ENCODE measurements around the gene HDAC6. TPM values are rescaled to one million over a fixed set of nuclear protein-coding genes. Genes with fewer than 3 reads are reported as not detected.

Gene HDAC6
- total and polyA plus RNA-seq, 4 donors = 39.7 to 90.8 (median 78.4) TPM

DNA sequence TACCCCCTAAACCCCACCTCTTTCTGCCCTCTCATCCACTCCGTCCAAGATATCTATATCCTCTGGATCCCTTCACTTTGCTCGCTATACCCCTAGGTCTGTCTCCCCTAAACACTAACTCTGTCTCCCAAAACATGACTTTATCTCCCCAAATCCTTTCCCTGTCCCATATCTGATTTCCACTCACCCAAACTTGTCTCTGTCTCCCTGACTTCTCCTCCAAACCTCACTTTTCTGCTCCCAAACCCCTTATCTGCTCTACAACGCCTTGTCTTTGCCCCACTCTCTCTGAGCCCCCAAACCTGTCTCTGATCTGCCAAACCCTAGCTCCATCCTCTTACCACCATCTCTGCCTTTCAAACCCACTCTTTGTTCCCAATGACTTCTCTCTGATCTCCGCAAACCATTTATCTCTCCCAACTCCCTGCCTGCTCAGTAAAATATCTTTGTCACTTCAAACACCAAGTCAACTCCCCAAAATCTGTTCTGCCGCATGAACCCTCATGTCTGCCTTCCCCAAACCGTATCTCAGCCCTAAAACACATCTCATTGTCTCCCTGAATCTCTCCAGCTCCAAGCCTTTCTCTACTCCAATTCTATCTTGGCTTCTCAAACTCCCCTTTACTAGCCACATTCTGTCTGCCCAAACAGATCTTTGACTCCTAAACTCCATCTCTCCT lies 14.9 kb upstream of the HDAC6 start:
- Histone ChIP-seq H3K27ac (ENCODE audit: low read depth in 1 of 2, low read length in 1 of 2) (no peak overlapping the region), H3K4me3 (no peak overlapping the region), H3K4me1 (ENCODE audit: control insufficient read depth in 5 of 5, insufficient read depth in 5 of 5, low read length in 5 of 5) (no peaks in the 10 kb centered on the region), H3K9ac (ENCODE audit: insufficient read depth in 1 of 2, low read length in 2 of 2) (no peak overlapping the region), H3K27me3 (ENCODE audit: control insufficient read depth in 3 of 3, insufficient read depth in 3 of 3, low read length in 2 of 3) (no peaks in the 10 kb centered on the region), H3K9me3 (ENCODE audit: control insufficient read depth in 4 of 4, insufficient read depth in 3 of 4, low read length in 3 of 4) (peaks cover 0 to 3% (median 0%) of the 10 kb centered on the region in 4 donors), H3K36me3 (ENCODE audit: control insufficient read depth in 4 of 4, insufficient read depth in 4 of 4, low read length in 4 of 4) (no peaks in the 10 kb centered on the region)
- TF ChIP-seq CTCF (IDR thresholded peaks at IDR 0.05; ENCODE audit: control extremely low read depth, extremely low read depth) = no peak
- WGBS, 2 donors = 64 to 83% methylated on average over 6 of the region's 6 CpGs
- no peak for DNase-seq
- no peak for ATAC-seq (ENCODE audit: insufficient read depth, low FRiP score)

DNA sequence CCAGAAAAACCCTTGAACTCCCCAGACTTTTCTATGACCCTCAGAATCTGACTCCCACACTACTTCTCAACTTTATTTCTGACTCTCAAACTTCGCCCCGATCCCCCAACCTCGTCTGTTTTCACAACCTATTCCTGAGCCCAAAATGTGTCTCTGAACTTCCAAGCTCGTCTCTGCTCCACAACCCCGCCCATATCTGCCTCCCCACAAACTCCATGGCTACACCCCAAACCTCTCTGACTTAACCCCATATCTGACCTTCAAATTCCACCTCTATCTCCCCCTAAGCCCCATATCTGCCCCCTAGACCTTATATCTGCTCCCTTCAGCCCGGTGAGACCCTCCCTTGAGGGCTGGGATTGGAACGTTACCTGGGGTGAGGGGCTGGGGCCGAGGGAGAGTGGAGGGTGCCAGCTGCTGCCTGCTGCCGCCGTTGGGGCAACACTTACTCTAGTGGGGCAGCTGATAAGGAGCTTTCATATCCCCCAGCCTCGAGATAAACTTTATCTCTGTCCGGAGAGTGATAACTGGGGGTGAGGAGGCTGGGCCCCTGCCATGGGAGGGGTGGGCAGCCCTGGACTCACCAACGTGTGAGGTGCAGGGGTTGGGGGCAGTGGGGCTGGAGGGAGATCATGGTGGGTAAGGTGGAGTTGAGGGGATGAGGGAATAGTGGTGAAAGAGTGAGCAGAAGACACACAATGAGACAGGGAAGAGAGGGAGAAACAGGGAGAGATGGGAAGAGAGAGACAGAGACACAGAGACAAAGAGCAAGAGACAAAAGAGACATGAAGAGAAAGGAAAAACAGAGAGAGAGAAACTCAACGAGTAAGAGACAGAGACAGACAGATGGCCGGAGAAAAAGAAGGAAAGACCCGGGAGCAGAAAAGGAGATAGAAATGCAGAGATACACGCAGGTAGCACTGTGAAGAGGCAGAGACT lies 14.1 kb upstream of the HDAC6 start:
- no peaks in the 10 kb centered on the region for H3K36me3 ChIP-seq (ENCODE audit: control insufficient read depth in 4 of 4, insufficient read depth in 4 of 4, low read length in 4 of 4)
- H3K4me3 ChIP-seq = no peak overlapping the region
- ATAC-seq (ENCODE audit: insufficient read depth, low FRiP score) (no peak), DNase-seq (no peak)
- no peak overlapping the region for H3K9ac ChIP-seq (ENCODE audit: insufficient read depth in 1 of 2, low read length in 2 of 2)
- H3K9me3 ChIP-seq (ENCODE audit: control insufficient read depth in 4 of 4, insufficient read depth in 3 of 4, low read length in 3 of 4) = peaks cover 0 to 3% (median 0%) of the 10 kb centered on the region in 4 donors
- WGBS, 2 donors = 55 to 79% methylated on average over 14 to 17 of the region's 17 CpGs
- H3K4me1 ChIP-seq (ENCODE audit: control insufficient read depth in 5 of 5, insufficient read depth in 5 of 5, low read length in 5 of 5) = no peaks in the 10 kb centered on the region
- H3K27ac ChIP-seq (ENCODE audit: low read depth in 1 of 2, low read length in 1 of 2) = no peak overlapping the region
- no peak for TF ChIP-seq CTCF (IDR thresholded peaks at IDR 0.05; ENCODE audit: control extremely low read depth, extremely low read depth)
- H3K27me3 ChIP-seq (ENCODE audit: control insufficient read depth in 3 of 3, insufficient read depth in 3 of 3, low read length in 2 of 3) = no peaks in the 10 kb centered on the region

DNA sequence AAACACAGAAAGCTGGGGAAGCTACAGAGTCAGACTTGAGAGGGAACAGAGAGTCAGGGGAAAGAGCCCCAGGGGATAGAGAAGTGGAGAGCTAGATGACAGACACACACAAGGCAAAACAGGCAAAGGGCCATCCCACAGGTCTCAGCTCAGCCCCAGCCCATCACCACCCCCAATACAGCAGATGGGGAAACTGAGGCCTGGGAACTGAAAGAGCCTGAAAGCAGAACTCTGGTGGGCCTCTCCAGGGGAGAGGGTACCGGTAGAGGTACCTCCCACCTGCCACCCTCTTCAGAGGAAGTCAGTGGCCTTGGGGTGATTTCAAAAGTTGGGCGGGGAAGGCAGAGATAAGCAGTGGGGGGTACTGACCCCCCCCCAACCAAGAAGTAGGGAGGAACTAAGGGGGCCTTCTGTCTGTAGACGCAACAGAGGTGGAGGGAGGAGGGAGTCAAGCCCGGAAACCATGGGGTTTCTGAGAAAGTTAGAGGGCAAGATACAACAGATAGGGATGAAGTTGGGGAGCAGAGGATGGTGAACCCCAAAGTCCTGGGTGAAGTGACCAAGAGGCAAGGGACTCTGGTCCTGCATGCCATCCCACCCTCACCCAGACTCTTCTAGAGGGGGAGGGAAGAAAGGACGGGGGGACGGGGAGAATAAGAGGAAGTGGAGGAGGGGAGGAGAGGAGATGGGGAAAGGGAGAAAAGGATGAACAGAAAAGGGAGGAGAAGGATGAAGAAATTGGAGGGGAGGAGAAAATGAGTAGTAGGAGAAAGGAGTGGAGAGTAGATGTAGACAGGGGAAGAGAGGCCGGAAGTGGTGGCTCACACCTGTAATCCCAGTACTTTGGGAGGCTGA lies 12.3 kb upstream of the HDAC6 start:
- TF ChIP-seq CTCF (IDR thresholded peaks at IDR 0.05; ENCODE audit: control extremely low read depth, extremely low read depth) = no peak
- Histone ChIP-seq H3K27ac (ENCODE audit: low read depth in 1 of 2, low read length in 1 of 2) (no peak overlapping the region), H3K4me1 (ENCODE audit: control insufficient read depth in 5 of 5, insufficient read depth in 5 of 5, low read length in 5 of 5) (peaks cover 0 to under 1% (median 0%) of the 10 kb centered on the region in 5 donors), H3K27me3 (ENCODE audit: control insufficient read depth in 3 of 3, insufficient read depth in 3 of 3, low read length in 2 of 3) (no peaks in the 10 kb centered on the region), H3K9ac (ENCODE audit: insufficient read depth in 1 of 2, low read length in 2 of 2) (no peak overlapping the region), H3K9me3 (ENCODE audit: control insufficient read depth in 4 of 4, insufficient read depth in 3 of 4, low read length in 3 of 4) (peaks cover 0 to 3% (median 0%) of the 10 kb centered on the region in 4 donors), H3K36me3 (ENCODE audit: control insufficient read depth in 4 of 4, insufficient read depth in 4 of 4, low read length in 4 of 4) (no peaks in the 10 kb centered on the region), H3K4me3 (no peak overlapping the region)
- 18 to 64% methylated on average over 6 to 7 of the region's 7 CpGs for WGBS, 2 donors
- ATAC-seq (ENCODE audit: insufficient read depth, low FRiP score) (no peak), DNase-seq (no peak)

All from lung (tissue), 12 donors.